NCI-H146 treated with DMSO at 0.1 percent for 48 hours (cell line): ENCODE measurements around the gene CLEC12A.
"Not testable (repeated sequence)": the region's sequence is repeated elsewhere in the genome, so short reads cannot be mapped to it uniquely, and the experiment has no call there.

ENCODE experiments used
- DNase-seq: peaks from one replicate; lab custom pipeline; 2025; ENCODE audit not compliant: unreplicated experiment; lab: John Stamatoyannopoulos, UW

Gene CLEC12A

GRCh38 chr12:9971181-9971580 is at the start of gene CLEC12A:
Gene CLEC12A (plus strand): TSS chr12:9971409. CDS start chr12:9971597, 188 bp downstream.
- DNase-seq, result no peak

GRCh38 chr12:9922429-9922828 is 48.8 kb upstream of the CLEC12A start:
- no peak for DNase-seq

GRCh38 chr12:9925705-9926393 is 45.4 kb upstream of the CLEC12A start:
- DNase-seq, result no peak

GRCh38 chr12:9926876-9927275 is 44.3 kb upstream of the CLEC12A start:
- no peak for DNase-seq

GRCh38 chr12:9928607-9929006 is 42.6 kb upstream of the CLEC12A start:
- DNase-seq, result no peak

- no peak for DNase-seq
Measured at GRCh38 chr12:9931245-9931644, 40.0 kb upstream of the CLEC12A start.

- DNase-seq, result no peak
Measured at GRCh38 chr12:9932270-9932669, 38.9 kb upstream of the CLEC12A start, which contains the start of gene CLEC2A. Gene CLEC2A (minus strand): TSS chr12:9932370. CDS start chr12:9932329, 41 bp downstream.

- DNase-seq, result no peak
Measured at GRCh38 chr12:9933958-9934357, 37.3 kb upstream of the CLEC12A start.

GRCh38 chr12:9935026-9935425 is 36.2 kb upstream of the CLEC12A start:
- no peak for DNase-seq

GRCh38 chr12:9936591-9936990 is 34.6 kb upstream of the CLEC12A start:
- no peak for DNase-seq

GRCh38 chr12:9940375-9940774 is 30.8 kb upstream of the CLEC12A start:
- DNase-seq, result no peak

GRCh38 chr12:9941838-9942237 is 29.4 kb upstream of the CLEC12A start:
- DNase-seq, result no peak

GRCh38 chr12:9943240-9943639 is 28.0 kb upstream of the CLEC12A start:
- DNase-seq, result no peak

- no peak for DNase-seq
Measured at GRCh38 chr12:9944391-9944790, 26.8 kb upstream of the CLEC12A start.

- no peak for DNase-seq
Measured at GRCh38 chr12:9947674-9948073, 23.5 kb upstream of the CLEC12A start.

- no peak for DNase-seq
Measured at GRCh38 chr12:9948606-9949296, 22.5 kb upstream of the CLEC12A start.

- no peak for DNase-seq
Measured at GRCh38 chr12:9951026-9951675, 20.1 kb upstream of the CLEC12A start.

- DNase-seq, result not testable (repeated sequence)
Measured at GRCh38 chr12:9952954-9953729, 18.1 kb upstream of the CLEC12A start.

GRCh38 chr12:9957834-9958233 is 13.4 kb upstream of the CLEC12A start:
- DNase-seq, result no peak

GRCh38 chr12:9960590-9960989 is 10.6 kb upstream of the CLEC12A start:
- DNase-seq, result no peak

- no peak for DNase-seq
Measured at GRCh38 chr12:9961106-9961505, 10.1 kb upstream of the CLEC12A start.
